UCSD-AML1 (cell line): ENCODE data around the gene ILDR2.

Experiments used
- DNase-seq: peaks from one replicate; lab custom pipeline; 2025; ENCODE audit not compliant: unreplicated experiment; lab: John Stamatoyannopoulos, UW

Gene ILDR2

GRCh38 chr1:166971252-166971651 lies 4.1 kb downstream of the ILDR2 start:
- DNase-seq: no peak

GRCh38 chr1:166969074-166969677 lies 6.2 kb downstream of the ILDR2 start:
- no peak for DNase-seq

GRCh38 chr1:166960858-166961474 lies 14.4 kb downstream of the ILDR2 start:
- no peak for DNase-seq

- no peak for DNase-seq
Measured at GRCh38 chr1:166956872-166957271, 18.5 kb downstream of the ILDR2 start.

- no peak for DNase-seq
Measured at GRCh38 chr1:166956057-166956850, 19.1 kb downstream of the ILDR2 start.

- no peak for DNase-seq
Measured at GRCh38 chr1:166953491-166953890, 21.8 kb downstream of the ILDR2 start.

- DNase-seq: no peak
Measured at GRCh38 chr1:166952002-166952746, 23.2 kb downstream of the ILDR2 start.

GRCh38 chr1:166951050-166951449 lies 24.3 kb downstream of the ILDR2 start:
- DNase-seq: no peak

GRCh38 chr1:166950156-166950555 lies 25.2 kb downstream of the ILDR2 start:
- DNase-seq: no peak

GRCh38 chr1:166948856-166949350 lies 26.4 kb downstream of the ILDR2 start:
- DNase-seq: no peak

GRCh38 chr1:166947398-166948043 lies 27.8 kb downstream of the ILDR2 start:
- DNase-seq: peak; percentile 20

GRCh38 chr1:166944186-166944967 lies 31.0 kb downstream of the ILDR2 start:
- no peak for DNase-seq

GRCh38 chr1:166939741-166940375 lies 35.5 kb downstream of the ILDR2 start:
- no peak for DNase-seq

- DNase-seq: no peak
Measured at GRCh38 chr1:166937962-166938361, 37.4 kb downstream of the ILDR2 start.

- DNase-seq: no peak
Measured at GRCh38 chr1:166937329-166937728, 38.0 kb downstream of the ILDR2 start.

GRCh38 chr1:166933633-166934032 lies 41.7 kb downstream of the ILDR2 start:
- DNase-seq: no peak

GRCh38 chr1:166933140-166933539 lies 42.2 kb downstream of the ILDR2 start:
- DNase-seq: no peak

GRCh38 chr1:166929911-166930310 lies 45.4 kb downstream of the ILDR2 start:
- DNase-seq: no peak

GRCh38 chr1:166927701-166928100 lies 47.6 kb downstream of the ILDR2 start:
- DNase-seq: no peak
